ENCODE measurements around the gene TRHDE. TPM values are rescaled to one million over a fixed set of nuclear protein-coding genes. Genes with fewer than 3 reads are reported as not detected.

Gene TRHDE
- total RNA-seq, 1 experiment from 2014 or later = 43.7 TPM

DNA sequence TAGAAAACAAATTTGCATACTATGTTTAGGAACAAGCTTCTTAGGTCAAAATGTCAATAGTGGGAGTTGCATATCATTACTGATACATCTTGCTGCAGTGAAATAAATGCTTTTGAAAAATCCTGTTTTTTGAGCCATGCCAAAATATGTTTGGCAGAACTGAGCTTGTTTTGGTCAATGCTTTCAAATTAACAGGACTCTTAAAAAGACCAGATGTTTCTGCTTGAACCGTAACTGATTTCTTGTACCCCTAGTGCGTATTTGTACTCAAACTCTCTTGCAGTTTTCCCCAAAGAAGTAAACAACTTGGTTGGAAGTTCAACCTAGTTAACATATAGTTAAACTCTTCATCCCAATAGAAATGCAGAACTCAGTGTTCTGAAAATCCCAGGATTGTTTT, 3.4 kb downstream of the TRHDE start:
- no peaks in the 10 kb centered on the region for H3K27me3 Mint-ChIP-seq (ENCODE audit: unreplicated experiment)
- no TSS peak for BruUV-seq (replicated peaks)
- peak overlapping the region; percentile 73 for H3K27ac Mint-ChIP-seq (ENCODE audit: unreplicated experiment)
- no peaks in the 10 kb centered on the region for H3K9me3 Mint-ChIP-seq (ENCODE audit: low read depth, unreplicated experiment)
- DNase-seq = no peak
- H3K36me3 Mint-ChIP-seq (ENCODE audit: insufficient read depth, unreplicated experiment) = peaks cover 61% of the 10 kb centered on the region
- TF ChIP-seq, protein P1, sequence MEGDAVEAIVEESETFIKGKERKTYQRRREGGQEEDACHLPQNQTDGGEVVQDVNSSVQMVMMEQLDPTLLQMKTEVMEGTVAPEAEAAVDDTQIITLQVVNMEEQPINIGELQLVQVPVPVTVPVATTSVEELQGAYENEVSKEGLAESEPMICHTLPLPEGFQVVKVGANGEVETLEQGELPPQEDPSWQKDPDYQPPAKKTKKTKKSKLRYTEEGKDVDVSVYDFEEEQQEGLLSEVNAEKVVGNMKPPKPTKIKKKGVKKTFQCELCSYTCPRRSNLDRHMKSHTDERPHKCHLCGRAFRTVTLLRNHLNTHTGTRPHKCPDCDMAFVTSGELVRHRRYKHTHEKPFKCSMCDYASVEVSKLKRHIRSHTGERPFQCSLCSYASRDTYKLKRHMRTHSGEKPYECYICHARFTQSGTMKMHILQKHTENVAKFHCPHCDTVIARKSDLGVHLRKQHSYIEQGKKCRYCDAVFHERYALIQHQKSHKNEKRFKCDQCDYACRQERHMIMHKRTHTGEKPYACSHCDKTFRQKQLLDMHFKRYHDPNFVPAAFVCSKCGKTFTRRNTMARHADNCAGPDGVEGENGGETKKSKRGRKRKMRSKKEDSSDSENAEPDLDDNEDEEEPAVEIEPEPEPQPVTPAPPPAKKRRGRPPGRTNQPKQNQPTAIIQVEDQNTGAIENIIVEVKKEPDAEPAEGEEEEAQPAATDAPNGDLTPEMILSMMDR (IDR thresholded peaks at IDR 0.05; ENCODE audit: unreplicated experiment) = no peak
- peaks cover 40% of the 10 kb centered on the region for H3K4me1 Mint-ChIP-seq (ENCODE audit: low read depth, unreplicated experiment)
- H3K4me3 Mint-ChIP-seq (ENCODE audit: low read depth, unreplicated experiment) = peak overlapping the region; percentile 92
- intact Hi-C loops (cut with micrococcal nuclease; ENCODE audit: unreplicated experiment) = no loop called here
- CTCF ChIA-PET = interaction anchor here (2.3 kb wide), 1 partner anchor 9 kb away, joined by 5 read pairs; no protein-coding TSS in a partner anchor

GRCh38 chr12:72276181-72276805, 4.1 kb downstream of the TRHDE start:
- H3K27ac Mint-ChIP-seq (ENCODE audit: unreplicated experiment) = peak overlapping the region; percentile 73
- CTCF ChIA-PET = interaction anchor here (2.3 kb wide), 1 partner anchor 9 kb away, joined by 5 read pairs; no protein-coding TSS in a partner anchor
- no TSS peak for BruUV-seq (replicated peaks)
- DNase-seq = no peak
- peak overlapping the region; percentile 92 for H3K4me3 Mint-ChIP-seq (ENCODE audit: low read depth, unreplicated experiment)
- H3K4me1 Mint-ChIP-seq (ENCODE audit: low read depth, unreplicated experiment) = peaks cover 44% of the 10 kb centered on the region
- TF ChIP-seq, protein P1 (IDR thresholded peaks at IDR 0.05; ENCODE audit: unreplicated experiment) = no peak
- no peaks in the 10 kb centered on the region for H3K9me3 Mint-ChIP-seq (ENCODE audit: low read depth, unreplicated experiment)
- H3K27me3 Mint-ChIP-seq (ENCODE audit: unreplicated experiment) = no peaks in the 10 kb centered on the region
- intact Hi-C loops (cut with micrococcal nuclease; ENCODE audit: unreplicated experiment) = loop anchor here (1.0 kb wide), 1 partner anchor 8 kb away; no protein-coding TSS in a partner anchor
- H3K36me3 Mint-ChIP-seq (ENCODE audit: insufficient read depth, unreplicated experiment) = peaks cover 53% of the 10 kb centered on the region

GRCh38 chr12:72277415-72277814, 5.2 kb downstream of the TRHDE start:
- Mint-ChIP-seq H3K27ac (ENCODE audit: unreplicated experiment) (peak overlapping the region; percentile 73), H3K36me3 (ENCODE audit: insufficient read depth, unreplicated experiment) (peaks cover 43% of the 10 kb centered on the region), H3K4me3 (ENCODE audit: low read depth, unreplicated experiment) (peak overlapping the region; percentile 92), H3K27me3 (ENCODE audit: unreplicated experiment) (no peaks in the 10 kb centered on the region), H3K4me1 (ENCODE audit: low read depth, unreplicated experiment) (peaks cover 47% of the 10 kb centered on the region), H3K9me3 (ENCODE audit: low read depth, unreplicated experiment) (no peaks in the 10 kb centered on the region)
- no peak for DNase-seq
- BruUV-seq (replicated peaks) = no TSS peak
- TF ChIP-seq, protein P1 (IDR thresholded peaks at IDR 0.05; ENCODE audit: unreplicated experiment) = no peak
- intact Hi-C loops (cut with micrococcal nuclease; ENCODE audit: unreplicated experiment) = no loop called here
- CTCF ChIA-PET = interaction anchor here (0.6 to 1.1 kb wide), 5 partner anchors 10 to 293 kb away, joined by 3 to 9 read pairs (median 5); no protein-coding TSS in a partner anchor

DNA sequence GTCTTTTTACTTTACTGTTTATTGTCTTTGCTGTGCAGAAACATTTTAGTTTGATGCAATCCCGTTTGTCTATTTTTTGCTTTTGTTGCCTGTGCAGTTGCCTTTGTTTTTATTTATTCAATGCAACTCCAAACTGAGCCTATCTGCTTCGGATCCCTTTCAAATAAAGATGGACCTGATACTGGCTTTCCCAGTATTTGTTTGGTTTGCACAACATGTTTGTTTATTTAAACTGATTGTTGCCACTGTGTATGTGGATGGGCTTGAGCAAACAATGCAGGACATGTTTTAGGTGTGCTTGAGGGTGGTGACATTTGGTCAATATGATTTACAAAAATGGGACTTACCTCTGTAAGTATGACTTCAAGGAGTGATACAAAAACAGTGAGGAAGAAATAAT, 6.7 kb downstream of the TRHDE start:
- intact Hi-C loops (cut with micrococcal nuclease; ENCODE audit: unreplicated experiment) = no loop called here
- CTCF ChIA-PET = no interaction called here
- no peak for DNase-seq
- no TSS peak for BruUV-seq (replicated peaks)
- no peaks in the 10 kb centered on the region for H3K27me3 Mint-ChIP-seq (ENCODE audit: unreplicated experiment)
- peaks cover 33% of the 10 kb centered on the region for H3K36me3 Mint-ChIP-seq (ENCODE audit: insufficient read depth, unreplicated experiment)
- peak overlapping the region; percentile 92 for H3K4me3 Mint-ChIP-seq (ENCODE audit: low read depth, unreplicated experiment)
- TF ChIP-seq, protein P1 (IDR thresholded peaks at IDR 0.05; ENCODE audit: unreplicated experiment) = no peak
- peak overlapping the region; percentile 73 for H3K27ac Mint-ChIP-seq (ENCODE audit: unreplicated experiment)
- no peaks in the 10 kb centered on the region for H3K9me3 Mint-ChIP-seq (ENCODE audit: low read depth, unreplicated experiment)
- peaks cover 55% of the 10 kb centered on the region for H3K4me1 Mint-ChIP-seq (ENCODE audit: low read depth, unreplicated experiment)

All from Calu3 (cell line).